SU-DHL-6 (cell line): ENCODE results near the gene PVR.

Experiments used
- H2AFZ ChIP-seq: fragments of 200-600 bp; sonication (generic); 2 replicates; pipeline ENCODE4 v1.6.1; 2014; ENCODE audit warnings: low read depth, mild to moderate bottlenecking, moderate library complexity, mixed read lengths, antibody characterized with exemption, low read length; ENCODE audit not compliant: severe bottlenecking
- H3F3A ChIP-seq: fragments of 200-600 bp; shearing (Covaris generic); 2 replicates; pipeline ENCODE4 v1.6.0; 2016; ENCODE audit warnings: antibody characterized with exemption, mild to moderate bottlenecking; ENCODE audit not compliant: insufficient read depth
- H3K27ac ChIP-seq: fragments of 200-600 bp; sonication (generic); 2 replicates; pipeline ENCODE4 v1.5.1; 2016; ENCODE audit warnings: low read depth, mild to moderate bottlenecking, low read length, moderate library complexity, mixed read lengths
- H3K27me3 ChIP-seq: fragments of 200-600 bp; sonication (generic), shearing (Covaris generic); 2 replicates; pipeline ENCODE4 v1.6.0; 2014; ENCODE audit warnings: mild to moderate bottlenecking, low read length
- H3K36me3 ChIP-seq: fragments of 200-600 bp; sonication (generic); 2 replicates; pipeline ENCODE4 v1.6.1; 2014; ENCODE audit warnings: mild to moderate bottlenecking, low read length, mixed read lengths
- H3K4me2 ChIP-seq: fragments of 300-600, 200-600 bp; shearing (Covaris generic), sonication (generic); 2 replicates; pipeline ENCODE4 v1.6.0; 2014; ENCODE audit warnings: low read length, low read depth, mild to moderate bottlenecking; ENCODE audit not compliant: poor library complexity, severe bottlenecking
- H3K4me3 ChIP-seq: fragments of 200-600 bp; sonication (generic); 2 replicates; pipeline ENCODE4 v1.5.1; 2014; ENCODE audit warnings: antibody characterized with exemption, low read length, mild to moderate bottlenecking, mixed read lengths; ENCODE audit not compliant: insufficient read depth, poor library complexity, severe bottlenecking
- H3K79me2 ChIP-seq: fragments of 200-600 bp; sonication (generic); 2 replicates; pipeline ENCODE4 v1.6.1; 2014; ENCODE audit warnings: mild to moderate bottlenecking, low read length, moderate library complexity; ENCODE audit not compliant: insufficient read depth
- H3K9ac ChIP-seq: fragments of 200-600 bp; sonication (generic); 2 replicates; pipeline ENCODE4 v1.7.0; 2014; ENCODE audit warnings: mild to moderate bottlenecking, low read length
- H3K9me2 ChIP-seq: fragments of 200-600 bp; sonication (generic); replicated peaks from 2 replicates; pipeline ENCODE4 v1.6.1; 2014; ENCODE audit warnings: low read length; ENCODE audit not compliant: insufficient read depth
- H3K9me3 ChIP-seq: fragments of 200-600 bp; sonication (generic); 2 replicates; pipeline ENCODE4 v1.6.1; 2014; ENCODE audit warnings: low read length, mixed read lengths; ENCODE audit not compliant: insufficient read depth
- H4K20me1 ChIP-seq: fragments of 200-600 bp; sonication (generic); 2 replicates; pipeline ENCODE4 v1.6.1; 2014; ENCODE audit warnings: low read depth, mild to moderate bottlenecking, antibody characterized with exemption, low read length, moderate library complexity, mixed read lengths
- CTCF ChIP-seq: fragments of 200-600 bp; sonication (generic); IDR thresholded peaks from one replicate; pipeline ENCODE4 v1.5.1; 2017; ENCODE audit warnings: antibody characterized with exemption, mild to moderate bottlenecking, low read length, moderate library complexity; ENCODE audit not compliant: insufficient read depth, poor library complexity, severe bottlenecking
- EZH2phosphoT487 ChIP-seq: fragments of 200-600 bp; sonication (generic), shearing (Covaris generic); conservative IDR thresholded peaks from 2 replicates; pipeline ENCODE4 v1.6.1; 2018; ENCODE audit warnings: mild to moderate bottlenecking, antibody characterized with exemption, low read length, moderate library complexity, mixed read lengths

The PVR gene

GRCh38 chr19:44611812-44612295 lies 31.9 kb upstream of the PVR start:
- Histone ChIP-seq H3K79me2 (no peaks in the 10 kb centered on the region), H4K20me1 (no peaks in the 10 kb centered on the region), H2AFZ (no peak overlapping the region), H3K9me2 (no peaks in the 10 kb centered on the region), H3K4me2 (no peak overlapping the region), H3K4me3 (no peak overlapping the region), H3F3A (no peaks in the 10 kb centered on the region), H3K27ac (no peak overlapping the region), H3K9ac (no peak overlapping the region), H3K9me3 (no peaks in the 10 kb centered on the region), H3K27me3 (no peaks in the 10 kb centered on the region), H3K36me3 (no peaks in the 10 kb centered on the region)
- no peak for TF ChIP-seq EZH2phosphoT487
- TF ChIP-seq CTCF = no peak

- Histone ChIP-seq H2AFZ (no peak within 1 kb of the TSS), H4K20me1 (no peaks in the 10 kb centered on the region), H3K4me2 (no peak within 1 kb of the TSS), H3K9me2 (no peaks in the 10 kb centered on the region), H3F3A (no peaks in the 10 kb centered on the region), H3K9me3 (no peaks in the 10 kb centered on the region), H3K36me3 (no peaks in the 10 kb centered on the region), H3K4me3 (no peak within 1 kb of the TSS), H3K9ac (no peak within 1 kb of the TSS), H3K27ac (no peak within 1 kb of the TSS), H3K27me3 (no peaks in the 10 kb centered on the region), H3K79me2 (no peaks in the 10 kb centered on the region)
- TF ChIP-seq EZH2phosphoT487 = no peak
- no peak for TF ChIP-seq CTCF
Observed at GRCh38 chr19:44613295-44614178, 30.2 kb upstream of the PVR start, which contains the start of gene IGSF23. Gene IGSF23, plus strand, starts transcription at chr19:44613563. Its CDS starts 83 bp downstream, at chr19:44613646.

- no peak overlapping the region for H3K27ac ChIP-seq
- no peaks in the 10 kb centered on the region for H3F3A ChIP-seq
- H3K36me3 ChIP-seq = no peaks in the 10 kb centered on the region
- H3K27me3 ChIP-seq = no peaks in the 10 kb centered on the region
- no peaks in the 10 kb centered on the region for H3K79me2 ChIP-seq
- no peak overlapping the region for H2AFZ ChIP-seq
- no peaks in the 10 kb centered on the region for H3K9me2 ChIP-seq
- TF ChIP-seq EZH2phosphoT487 = no peak
- TF ChIP-seq CTCF = no peak
- H3K4me2 ChIP-seq = no peak overlapping the region
- H3K4me3 ChIP-seq = no peak overlapping the region
- H3K9me3 ChIP-seq = no peaks in the 10 kb centered on the region
- H4K20me1 ChIP-seq = no peaks in the 10 kb centered on the region
- H3K9ac ChIP-seq = no peak overlapping the region
Observed at GRCh38 chr19:44614313-44614712, 29.4 kb upstream of the PVR start.
